NCI-H748 (cell line): ENCODE results near the gene ZNF628.
"Not testable (repeated sequence)": the region's sequence is repeated elsewhere in the genome, so short reads cannot be mapped to it uniquely, and the experiment has no call there.

ENCODE experiments used
- DNase-seq: peaks from one replicate; lab custom pipeline; 2025; ENCODE audit not compliant: unreplicated experiment; lab: John Stamatoyannopoulos, UW

Gene ZNF628

DNA sequence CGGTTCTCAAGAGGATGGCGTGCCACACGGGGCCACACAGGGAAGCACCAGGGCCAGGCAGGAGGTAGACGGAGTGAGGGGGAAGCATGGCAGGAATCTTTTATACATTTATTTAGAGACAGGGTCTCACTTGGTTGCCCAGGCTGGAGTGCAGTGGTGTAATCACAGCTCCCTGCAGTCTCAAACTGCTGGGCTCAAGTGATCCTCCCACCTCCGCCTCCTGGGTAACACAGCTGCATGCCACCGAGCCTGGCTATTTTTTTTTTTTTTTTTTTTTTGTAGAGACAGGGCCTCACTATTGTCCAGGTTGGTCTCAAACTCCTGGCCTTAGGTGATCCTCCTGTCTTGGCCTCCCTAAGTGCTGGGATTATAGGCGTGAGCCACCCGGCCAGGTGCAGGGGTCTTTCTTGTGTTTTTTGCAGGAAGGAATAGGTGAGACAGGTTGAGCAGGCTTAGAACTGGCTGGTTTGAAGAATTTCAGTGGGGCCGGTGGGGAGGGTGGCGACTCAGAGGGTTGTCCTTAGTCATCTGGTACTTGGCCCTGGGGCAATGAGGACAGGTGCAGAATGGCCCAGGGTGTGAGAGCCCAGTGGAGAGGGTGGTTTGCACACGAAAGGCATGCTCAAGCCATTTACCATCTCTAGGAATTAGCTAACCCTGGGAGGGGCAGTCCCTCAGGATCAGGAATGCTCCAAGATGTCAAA is 19.4 kb downstream of the ZNF628 start:
- DNase-seq, result no peak

DNA sequence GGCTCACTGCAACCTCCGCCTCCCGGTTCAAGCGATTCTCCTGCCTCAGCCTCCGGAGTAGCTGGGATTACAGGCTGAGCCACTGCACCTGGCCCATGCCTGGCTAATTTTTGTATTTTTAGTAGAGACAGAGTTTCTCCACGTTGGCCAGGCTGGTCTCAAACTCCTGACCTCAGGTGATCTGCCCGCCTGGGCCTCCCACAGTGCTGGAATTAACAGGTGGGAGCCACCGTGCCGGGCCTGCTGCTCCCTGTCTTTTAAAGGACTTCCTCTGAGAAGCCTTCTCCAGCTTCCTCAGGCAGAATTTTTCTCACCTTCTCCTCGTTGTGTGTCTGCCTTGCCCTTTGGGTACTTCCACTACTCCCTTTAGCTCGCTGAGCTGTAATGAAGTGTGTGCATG is 20.4 kb downstream of the ZNF628 start:
- not testable (repeated sequence) for DNase-seq

DNA sequence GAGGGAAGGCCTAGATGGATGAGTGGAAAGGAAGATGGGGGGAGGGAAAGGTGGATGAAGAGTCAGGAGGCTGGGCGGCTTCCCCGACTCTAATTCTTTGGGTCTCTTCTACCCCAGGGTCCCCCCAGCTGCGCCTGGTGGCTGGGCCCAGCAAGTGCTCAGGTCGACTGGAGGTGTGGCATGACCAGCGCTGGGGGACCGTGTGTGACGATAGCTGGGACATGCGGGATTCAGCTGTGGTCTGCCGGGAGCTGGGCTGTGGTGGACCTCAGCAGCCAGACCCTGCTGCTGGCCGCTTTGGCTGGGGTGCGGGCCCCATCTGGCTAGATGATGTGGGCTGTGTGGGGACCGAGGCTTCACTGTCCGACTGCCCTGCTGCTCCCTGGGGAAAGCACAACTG is 21.3 kb downstream of the ZNF628 start:
- DNase-seq, result no peak

DNA sequence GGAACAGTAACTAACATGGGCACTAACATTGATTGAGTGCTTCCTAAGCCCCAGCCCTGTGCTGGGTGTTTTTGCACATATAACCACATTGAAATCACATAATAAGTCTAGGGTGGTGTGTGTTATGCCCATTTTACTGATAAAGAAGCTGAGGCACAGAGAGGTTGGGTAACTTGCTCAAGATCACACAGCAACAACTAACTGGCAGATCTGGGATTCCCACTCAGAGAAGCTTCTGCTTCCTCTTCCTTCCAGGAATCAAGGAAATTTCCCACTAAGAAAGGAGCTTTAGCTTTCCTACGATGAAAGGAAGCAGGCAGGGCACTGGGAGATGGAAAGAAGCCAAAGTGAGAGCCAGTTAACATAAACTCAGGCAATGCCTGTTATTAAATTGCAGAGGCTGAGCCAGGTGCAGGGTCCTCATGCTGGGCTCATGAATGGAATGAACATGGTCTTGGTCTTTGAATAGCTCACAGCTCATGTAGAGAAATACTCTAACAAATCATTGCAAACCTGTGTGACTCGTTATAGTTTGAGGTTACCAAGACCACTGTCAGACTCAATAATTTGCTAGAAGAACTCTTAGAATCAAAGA is 21.9 kb downstream of the ZNF628 start:
- DNase-seq, result no peak

DNA sequence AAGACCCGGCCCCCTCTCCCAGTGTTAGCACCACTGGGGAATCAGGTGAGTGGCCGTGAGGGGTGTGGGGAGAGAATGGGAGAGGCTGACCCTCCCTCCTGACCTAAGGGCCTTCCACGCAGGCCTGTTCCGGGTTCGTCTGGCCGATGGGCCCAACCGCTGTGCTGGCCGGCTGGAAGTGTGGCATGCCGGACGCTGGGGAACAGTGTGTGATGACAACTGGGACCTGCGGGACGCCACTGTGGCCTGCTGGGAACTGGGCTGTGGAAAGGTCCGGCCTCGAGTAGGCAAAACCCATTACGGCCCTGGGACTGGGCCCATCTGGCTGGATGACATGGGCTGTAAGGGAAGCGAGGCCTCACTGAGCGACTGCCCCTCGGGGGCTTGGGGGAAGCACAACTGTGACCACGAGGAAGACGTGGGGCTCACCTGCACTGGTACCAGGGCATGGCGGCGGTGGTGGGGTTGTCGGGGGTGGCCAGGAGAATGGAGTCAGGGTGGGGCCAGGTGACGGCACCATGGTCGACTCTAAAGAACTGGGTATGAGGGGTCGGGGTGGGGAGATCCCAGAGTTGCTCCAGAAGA is 24.0 kb downstream of the ZNF628 start:
- no peak for DNase-seq

DNA sequence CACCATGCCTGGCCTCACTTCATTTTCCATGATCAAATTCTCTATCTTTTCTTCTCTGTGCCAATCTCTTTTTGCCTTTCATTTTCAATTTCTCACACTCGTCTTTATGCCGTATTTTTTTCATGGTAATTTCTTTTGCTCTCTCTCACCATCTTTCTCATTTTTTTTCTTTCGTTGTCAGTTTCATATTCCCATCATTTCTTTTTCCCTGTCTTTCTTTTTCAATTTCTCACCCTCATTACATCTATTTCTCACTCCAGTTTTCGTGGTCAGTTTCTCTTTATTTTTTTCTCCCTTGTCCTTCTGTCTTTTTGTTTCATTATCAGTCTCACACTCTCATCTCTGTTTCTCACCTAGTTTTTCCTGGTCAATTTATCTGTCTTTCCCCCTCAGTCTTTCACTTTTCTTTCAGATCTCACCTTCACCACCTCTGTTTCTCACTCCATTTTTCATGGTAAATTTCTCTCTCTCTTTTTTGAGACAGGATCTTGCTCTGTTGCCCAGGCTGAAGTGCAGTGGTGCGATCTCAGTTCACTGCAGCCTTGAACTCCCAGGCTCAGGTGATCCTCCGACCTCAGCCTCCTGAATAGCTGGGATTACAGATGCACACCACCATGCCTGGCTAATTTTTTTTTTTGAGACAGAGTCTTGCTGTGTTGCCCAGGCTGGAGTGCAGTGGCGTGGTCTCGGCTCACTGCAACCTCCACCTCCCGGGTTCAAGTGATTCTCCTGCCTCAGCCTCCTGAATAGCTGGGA is 26.0 kb downstream of the ZNF628 start:
- no peak for DNase-seq

DNA sequence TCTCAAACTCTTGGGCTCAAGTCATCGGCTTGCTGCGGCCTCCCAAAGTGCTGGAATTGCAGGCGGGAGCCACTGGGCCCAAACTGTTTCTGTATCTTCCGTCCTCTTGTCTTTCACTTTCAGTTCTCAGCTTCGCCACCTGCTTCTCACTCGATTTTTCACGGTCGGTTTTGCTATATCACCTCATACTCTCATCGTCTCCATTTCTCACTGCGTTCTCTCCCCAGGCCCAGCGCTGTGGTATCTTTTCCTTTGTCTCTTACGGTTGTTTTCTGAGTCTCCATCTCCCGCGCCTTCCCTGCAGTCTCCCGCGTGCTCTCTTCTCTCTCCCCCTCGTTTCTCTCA is 26.7 kb downstream of the ZNF628 start:
- no peak for DNase-seq

DNA sequence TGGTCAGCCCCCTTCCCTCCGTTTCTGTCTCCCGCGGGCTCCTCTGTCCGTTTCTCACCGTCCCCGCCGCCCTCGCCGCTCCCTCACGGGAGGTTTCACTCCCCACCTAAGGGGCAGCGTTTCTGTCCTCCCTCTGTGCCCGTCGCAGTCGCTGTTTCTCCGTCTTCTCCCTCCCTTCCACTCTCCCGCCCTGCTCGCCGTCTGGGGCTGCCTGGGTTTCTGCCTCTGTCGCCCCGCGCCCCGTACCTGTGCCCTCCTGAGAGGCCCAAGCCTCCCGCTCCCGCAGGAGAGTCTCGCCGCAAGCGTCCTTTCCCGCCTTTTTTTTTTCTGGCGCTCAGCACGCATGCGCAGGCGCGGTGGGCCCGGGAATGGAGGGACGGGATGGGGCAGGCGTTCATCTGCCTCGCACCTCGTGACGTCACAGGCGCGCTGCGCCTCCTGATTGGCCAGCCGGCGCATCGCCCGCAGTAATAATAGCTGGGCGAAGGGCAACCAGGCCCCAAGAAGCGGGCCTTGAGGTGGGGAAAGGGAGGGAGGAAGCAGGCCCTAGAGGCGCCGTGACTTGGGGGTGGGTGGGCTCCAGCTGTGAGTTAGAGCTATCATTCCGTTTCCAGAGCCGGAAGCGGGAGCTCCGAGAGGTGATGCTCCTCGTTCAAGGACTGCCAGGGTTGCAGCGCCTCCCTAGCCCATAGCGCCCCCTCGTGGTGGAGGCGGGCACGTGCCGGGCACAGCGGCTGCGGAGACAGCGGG is 27.3 kb downstream of the ZNF628 start:
- peak; percentile 90 for DNase-seq

DNA sequence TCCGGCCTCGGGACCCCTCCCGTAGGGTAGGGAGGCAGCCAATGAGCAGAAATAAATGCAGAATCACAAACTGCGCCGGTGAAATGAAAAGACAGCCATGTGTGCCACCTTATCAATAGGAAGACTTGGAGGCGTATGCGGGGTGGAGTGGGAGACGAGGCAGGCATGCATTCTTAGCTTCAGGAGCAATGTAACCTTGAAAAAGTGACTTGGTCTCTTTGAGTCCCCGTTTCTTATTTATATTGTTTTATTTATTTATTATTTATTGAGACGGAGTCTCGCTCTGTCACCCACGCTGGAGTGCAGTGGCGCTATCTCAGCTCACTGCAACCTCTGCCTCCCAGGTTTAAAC is 27.8 kb downstream of the ZNF628 start:
- DNase-seq, result no peak

DNA sequence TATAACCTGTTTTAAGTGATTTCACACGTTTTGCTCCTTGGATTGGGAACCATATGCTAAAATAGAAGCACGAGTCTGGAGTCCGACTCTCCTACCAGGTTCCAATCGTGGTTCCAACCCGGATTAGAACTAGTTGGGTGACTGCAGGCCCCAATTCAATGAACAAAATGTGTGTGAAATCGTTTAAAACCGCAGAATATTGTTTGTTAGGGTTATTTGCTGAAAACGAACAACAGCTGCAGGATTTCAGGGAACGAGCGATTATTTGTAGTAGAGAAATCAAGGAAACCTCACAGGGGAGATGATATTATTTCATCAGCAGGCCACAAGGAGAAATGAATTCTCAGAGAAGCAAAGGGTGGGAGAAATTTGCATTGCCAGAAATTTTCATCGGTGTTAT is 28.6 kb downstream of the ZNF628 start:
- DNase-seq, result no peak

DNA sequence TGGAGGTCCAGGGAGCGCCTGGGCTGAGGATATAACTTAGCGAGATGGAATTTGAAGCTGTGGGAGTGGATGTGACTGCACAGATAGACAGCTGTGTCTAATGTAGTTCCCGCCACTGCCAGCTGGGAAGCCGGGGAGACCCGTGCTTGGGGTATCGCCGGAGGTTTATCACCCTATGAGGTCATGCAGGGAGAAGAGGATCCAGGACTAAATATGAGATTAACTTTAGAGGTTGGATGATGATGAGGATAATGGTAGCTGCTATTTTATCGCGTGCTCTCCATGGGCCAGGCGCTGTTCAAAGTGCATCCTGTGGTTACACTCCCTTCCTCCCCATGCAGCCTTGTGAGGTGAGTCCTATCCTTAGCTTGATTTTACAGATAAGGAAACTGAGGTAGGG is 31.7 kb downstream of the ZNF628 start:
- DNase-seq, result no peak

DNA sequence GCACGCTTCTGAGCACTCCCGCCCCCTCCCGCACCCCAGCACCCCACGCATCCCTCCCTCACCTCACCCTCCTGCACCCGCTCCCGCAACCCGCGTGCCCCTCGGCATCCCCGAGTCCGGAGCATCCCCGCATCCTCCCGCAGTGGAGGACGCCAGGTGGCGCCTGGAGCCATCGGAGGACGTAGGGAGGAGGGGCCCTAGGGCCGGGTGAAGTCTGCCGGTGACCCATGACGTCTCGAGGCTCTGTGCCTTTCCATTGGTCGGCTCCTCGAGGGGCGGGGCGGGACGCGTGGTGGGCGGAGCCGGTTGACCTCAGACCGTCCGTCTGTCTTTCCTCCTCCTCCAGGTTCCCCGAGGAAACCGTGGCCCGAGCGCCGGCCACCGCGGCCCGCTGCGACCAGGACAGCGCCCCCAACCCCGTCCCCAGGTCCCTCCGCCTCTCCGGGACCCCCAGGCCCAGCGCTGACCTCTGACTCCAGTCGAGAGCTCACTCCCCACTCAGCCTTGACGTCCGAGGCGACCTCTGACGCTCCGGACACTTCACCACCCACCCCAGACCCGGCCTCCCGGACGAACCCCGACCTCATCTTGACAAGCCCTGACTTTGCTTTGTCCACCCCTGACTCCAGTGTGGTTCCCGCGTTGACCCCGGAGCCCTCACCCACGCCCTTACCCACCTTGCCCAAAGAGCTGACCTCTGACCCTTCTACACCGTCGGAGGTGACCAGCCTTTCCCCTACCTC is 40.6 kb downstream of the ZNF628 start:
- DNase-seq, result peak; percentile 94

DNA sequence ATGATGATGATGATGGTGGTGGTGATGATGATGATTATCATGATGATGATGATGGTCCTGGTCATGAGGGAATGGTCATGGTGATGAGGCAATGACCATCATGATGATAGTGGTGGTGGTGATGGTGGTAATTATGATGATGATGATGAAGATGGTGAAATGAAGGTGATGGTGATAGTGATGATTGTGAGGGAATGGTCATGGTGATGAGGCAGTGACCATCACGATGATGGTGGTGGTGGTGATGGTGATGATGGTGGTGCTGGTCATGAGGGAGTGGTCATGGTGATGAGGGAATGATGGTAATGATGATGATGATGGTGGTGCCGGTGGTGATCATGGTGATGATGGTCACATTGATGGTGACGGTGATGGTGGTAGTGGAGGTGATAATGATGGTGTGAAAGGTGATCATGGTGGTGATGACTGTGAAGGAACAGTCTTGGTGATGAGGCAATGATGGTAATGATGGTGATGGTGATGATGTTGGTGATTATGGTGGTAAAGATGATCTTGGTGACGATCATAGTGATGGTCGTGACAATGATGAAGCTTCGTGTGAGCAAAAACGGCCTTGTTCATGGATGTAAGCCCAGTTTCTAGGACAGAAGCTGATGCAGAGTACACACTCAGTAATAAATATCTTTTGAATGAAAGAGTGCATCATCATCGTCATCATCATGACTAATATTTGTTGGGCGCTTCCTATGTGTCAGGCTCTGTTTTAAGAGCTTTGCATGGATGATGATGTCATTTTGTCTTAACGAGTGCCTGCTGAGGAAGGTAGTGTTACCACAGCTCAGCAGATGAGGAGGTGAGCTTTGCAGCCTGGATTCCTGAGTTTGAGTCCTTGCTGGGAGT is 43.3 kb downstream of the ZNF628 start:
- no peak for DNase-seq

DNA sequence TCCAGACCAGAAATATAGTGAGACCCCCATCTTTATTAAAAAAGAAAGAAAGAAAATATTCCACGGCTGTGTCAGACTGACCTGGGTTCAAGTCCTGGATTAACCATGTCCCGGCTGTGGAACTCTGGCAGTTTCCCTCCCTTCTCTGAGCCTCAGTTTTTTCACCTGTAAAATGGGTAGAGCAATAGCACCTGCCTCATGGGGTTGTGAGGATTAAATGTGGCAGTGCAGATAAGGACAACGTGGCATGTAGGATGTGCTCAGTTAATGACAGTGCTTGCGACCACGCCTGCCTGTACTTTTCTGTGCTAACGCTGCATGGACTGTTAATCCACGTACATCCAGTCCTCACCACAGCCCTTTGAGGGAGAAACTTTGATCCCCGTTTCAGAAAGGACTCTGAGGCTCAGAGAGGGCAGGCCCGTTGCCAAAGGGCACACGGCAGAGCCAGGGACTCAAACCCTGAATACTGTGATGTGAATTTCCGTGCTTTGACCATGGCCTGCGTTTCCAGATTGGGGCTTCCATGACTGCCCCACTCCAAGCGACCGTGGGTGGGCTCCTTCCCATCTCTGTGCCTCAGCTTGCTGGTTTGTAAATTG is 44.4 kb downstream of the ZNF628 start:
- DNase-seq, result no peak

DNA sequence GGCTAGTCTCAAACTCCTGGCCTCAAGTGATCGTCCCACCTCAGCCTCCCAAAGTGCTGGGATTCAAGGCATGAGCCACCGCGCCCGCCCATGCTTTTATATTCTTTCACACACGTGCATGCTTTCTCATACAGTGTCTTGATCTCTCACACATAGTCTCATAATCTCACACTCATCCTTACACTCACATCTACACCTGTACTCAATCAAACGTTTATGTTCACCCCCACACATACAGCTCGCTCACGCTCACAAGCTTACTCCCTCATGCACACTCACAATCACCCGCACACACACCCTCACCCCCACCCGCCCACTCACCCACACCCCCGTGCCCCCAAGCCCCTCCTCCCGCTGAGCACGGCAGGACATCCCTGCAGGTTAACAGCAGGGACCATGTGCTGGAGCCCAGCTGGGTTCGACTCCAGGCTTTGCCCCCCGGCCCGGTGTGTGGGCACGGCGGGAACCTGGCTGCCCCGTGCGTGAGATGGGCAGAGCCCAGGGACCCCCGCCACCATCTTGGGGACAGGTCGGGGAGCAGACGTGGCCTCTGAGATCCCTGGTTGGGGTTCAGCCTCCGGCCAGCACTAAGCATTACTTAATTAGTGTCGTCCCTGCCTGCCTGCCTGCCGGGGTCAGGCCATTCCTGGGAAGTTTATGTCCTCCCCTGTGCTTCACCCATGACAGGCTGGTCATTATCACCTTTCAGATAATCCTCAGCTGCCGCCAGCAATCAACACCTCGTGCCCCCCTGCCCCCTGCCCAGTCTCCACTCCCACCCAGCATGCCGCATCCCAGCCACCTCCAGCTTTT is 49.1 kb downstream of the ZNF628 start:
- no peak for DNase-seq

DNA sequence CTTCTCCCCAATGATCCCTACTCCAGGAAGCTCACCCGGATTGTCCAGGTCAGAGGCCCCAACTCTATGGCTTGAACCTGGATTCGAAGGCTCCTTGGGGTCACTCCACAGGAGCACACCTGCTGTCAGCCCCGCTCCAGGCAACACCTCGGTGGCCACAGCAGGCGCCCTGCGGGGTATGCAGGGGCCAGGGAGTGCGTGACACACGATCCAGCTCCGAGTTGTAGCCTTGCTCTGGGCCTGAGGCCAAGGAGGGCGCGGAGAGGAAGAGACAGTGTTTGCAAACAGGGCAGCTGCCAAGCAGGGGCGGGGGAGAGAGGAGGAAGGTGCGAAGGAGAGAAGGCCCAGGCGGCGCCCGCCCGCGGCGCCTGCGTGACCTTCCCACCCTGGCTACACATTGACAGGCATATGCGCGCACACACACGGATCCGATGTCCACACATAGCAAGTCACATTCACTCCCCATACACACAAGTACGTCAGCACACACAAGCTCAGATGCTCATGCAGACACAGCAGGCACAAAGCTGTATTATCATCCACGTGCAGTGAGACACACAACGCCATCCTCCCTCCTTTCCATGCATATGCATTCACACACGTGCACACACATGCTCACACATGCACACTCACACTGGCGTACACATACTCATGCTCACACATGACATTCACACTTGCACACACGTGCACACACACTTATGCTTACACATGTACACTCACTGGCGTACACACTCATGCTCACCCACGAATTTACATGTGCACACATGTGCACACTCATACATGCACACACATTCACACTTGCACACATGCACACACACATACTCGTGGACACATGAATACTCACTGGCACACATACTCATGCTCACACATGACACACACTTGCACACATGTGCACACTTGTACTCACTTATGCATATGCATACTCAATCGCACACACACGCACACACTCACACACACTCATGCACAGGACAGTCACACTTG is 50.1 kb downstream of the ZNF628 start:
- DNase-seq, result peak; percentile 62
